ENCODE data around the gene CDCA7L.
"Not testable (repeated sequence)": the region's sequence is repeated elsewhere in the genome, so short reads cannot be mapped to it uniquely, and the experiment has no call there.

CDCA7L gene

GRCh38 chr7:21903020-21903786 is 42.5 kb downstream of the CDCA7L start:
- no peak for DNase-seq

GRCh38 chr7:21902240-21902639 is 43.5 kb downstream of the CDCA7L start:
- no peak for DNase-seq

GRCh38 chr7:21898265-21898930 is 47.3 kb downstream of the CDCA7L start:
- no peak for DNase-seq

- DNase-seq, result no peak
Observed at GRCh38 chr7:21893401-21893800, 52.3 kb downstream of the CDCA7L start.

DNA sequence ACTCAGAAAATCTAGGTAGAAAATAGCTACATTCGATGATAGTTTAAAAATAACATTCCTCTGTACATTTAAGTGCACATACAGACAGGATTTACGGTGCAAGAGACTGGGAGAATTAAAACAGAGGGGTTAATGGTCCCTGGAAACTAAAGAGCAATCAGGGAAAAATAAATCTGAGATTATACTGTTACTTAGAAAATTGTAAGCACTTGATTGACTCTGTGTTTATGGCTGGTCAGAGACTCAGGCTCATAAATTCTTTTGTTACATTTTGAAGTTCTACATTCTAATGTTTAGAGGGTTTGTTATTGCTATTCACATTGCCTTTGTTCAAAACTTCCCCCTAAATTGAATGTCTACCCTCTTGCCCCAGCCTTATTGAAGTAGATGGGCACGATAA is 54.4 kb downstream of the CDCA7L start:
- no peak for DNase-seq

DNA sequence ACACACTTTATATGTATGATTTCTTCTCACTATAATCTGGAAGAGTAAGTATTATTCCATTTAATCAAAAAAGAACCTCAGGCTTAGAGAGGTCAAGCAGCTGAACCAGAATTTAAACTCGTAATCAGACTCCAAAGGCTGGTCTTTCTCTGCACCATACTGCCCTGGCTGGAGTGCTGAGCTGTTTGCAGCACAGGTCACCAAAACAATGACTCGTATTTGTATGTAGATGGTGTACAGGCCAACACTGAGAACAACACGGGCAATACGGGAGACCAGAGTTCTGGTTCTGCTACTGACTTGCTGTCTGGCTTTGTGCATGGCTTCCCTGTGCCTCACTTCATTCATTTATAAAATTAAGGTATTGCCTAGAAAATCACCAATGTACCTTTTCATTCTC is 57.9 kb downstream of the CDCA7L start:
- no peak for DNase-seq

DNA sequence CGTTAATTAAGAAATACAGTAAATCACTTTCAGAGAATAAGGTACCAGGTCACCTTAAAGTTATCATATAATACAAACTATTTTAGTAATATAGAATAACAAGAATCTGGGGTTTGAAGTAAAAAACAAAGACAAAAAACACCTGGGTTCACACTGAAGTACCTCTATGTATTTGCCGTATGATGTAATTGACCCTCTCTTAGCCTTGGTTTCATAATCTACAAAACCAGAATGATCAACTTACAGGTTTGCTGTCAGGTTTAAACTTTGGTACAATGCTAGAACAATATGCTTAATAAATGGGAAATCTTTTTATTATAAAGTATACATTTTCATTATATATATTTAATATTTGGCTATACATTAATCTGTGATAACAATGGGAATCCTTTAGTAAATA is 58.3 kb downstream of the CDCA7L start:
- DNase-seq, result no peak

- DNase-seq, result no peak
Observed at GRCh38 chr7:21886396-21886795, 59.3 kb downstream of the CDCA7L start.

- no peak for DNase-seq
Observed at GRCh38 chr7:21884496-21884895, 61.2 kb downstream of the CDCA7L start.

- not testable (repeated sequence) for DNase-seq
Observed at GRCh38 chr7:21883501-21883900, 62.2 kb downstream of the CDCA7L start.

DNA sequence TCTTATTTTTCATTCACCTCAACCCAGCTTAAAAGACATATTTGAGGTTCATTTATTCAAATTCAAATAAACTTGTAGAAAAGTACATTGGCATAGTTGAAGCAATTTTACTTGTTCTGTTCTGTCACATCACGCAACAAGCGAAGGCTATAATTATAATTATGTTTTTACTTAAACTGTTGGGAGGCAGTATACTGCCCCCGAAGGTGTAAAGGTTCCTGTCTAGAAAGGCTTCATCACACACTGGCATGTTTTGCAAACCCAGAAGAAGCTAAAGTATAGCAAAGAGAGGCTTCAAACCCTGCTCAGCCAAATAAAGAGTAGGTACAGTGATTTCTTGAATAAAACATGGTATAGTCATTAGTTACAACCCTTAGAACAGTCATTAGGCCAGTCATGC is 62.6 kb downstream of the CDCA7L start:
- no peak for DNase-seq

DNA sequence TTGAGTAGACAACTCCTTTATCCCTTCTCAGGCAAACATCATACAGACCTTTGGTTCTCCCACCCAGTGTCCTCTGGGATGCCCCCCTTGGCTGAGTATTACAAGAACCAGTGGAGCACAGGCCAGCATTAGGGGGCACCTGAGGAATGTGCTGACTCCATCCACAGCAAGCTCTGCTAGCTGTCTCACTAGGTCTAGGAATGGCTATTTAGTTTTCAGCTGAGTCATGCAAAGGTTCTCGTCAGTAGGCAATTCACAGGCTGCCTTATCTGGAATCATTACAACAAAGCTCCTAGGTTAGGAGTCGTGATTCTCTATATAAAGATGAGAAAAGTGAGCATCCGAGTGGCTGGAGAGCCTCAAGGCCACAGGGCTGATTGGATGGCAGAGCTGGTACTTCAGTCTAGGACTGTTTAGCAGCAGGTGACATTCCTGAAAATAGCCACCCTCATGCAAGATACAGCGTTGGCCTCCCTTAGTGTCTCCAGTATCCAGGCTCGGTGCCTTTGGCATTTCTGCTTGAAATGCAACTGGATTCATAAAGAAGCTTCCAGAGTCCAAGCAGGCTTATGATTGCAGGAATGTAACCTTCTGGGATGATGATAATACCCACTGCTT is 75.8 kb downstream of the CDCA7L start:
- DNase-seq, result no peak

GRCh38 chr7:21868576-21868850 is 77.2 kb downstream of the CDCA7L start:
- no peak for DNase-seq

GRCh38 chr7:21867816-21868575 is 77.7 kb downstream of the CDCA7L start:
- no peak for DNase-seq

GRCh38 chr7:21867226-21867625 is 78.5 kb downstream of the CDCA7L start:
- DNase-seq, result no peak

GRCh38 chr7:21866731-21867130 is 79.0 kb downstream of the CDCA7L start:
- no peak for DNase-seq

DNA sequence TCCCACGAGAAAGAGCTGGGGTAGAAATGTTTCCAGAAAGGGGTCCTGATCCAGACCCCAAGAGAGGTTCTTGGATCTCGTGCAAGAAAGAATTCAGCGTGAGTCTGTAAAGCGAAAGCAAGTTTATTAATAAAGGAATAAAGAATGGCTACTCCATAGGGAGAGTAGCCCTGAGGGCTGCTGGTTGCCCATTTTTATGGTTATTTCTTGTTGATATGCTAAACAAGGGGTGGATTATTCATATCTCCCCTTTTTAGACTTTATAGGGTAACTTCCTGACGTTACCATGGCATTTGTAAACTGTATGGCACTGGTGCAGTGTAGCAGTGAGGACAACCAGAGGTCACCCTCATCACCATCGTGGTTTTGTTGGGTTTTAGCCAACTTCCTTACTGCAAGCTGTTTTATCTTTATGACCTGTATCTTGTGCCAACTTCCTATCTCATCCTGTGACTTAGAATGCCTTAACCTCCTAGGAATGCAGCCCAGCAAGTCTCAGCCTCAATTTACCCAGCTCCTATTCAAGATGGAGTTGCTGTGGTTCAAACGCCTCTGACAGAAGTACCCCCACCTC is 80.0 kb downstream of the CDCA7L start:
- DNase-seq, result not testable (repeated sequence)

DNA sequence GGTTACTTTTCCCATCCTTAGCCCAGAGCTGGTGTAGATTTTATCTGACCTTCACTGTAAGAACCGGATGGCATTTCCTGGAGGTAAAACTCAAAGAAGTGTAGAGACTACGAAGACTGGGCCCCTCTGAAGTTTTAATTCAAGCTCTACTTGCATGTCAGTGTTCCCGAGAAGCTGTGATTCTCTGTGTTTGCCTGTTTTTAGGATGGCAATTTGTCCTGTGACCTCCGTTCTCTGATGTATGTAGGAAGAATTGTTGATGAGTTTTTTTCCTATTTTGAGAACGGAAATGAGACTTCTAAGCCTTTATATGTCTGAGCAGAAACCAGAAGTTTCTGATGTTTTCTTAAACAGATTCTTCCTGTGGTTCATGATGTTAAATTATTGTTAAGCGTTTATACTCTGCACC is 94.1 kb downstream of the CDCA7L start:
- DNase-seq, result no peak
